Measurements from ENCODE around the gene SEC23IP.
"Not testable (repeated sequence)": the region's sequence is repeated elsewhere in the genome, so short reads cannot be mapped to it uniquely, and the experiment has no call there.

The SEC23IP gene

GRCh38 chr10:119892188-119893065, at the start of gene SEC23IP:
Gene SEC23IP (plus strand): TSS chr10:119892730. CDS start chr10:119892783, 53 bp downstream.
- DNase-seq: peak; percentile 95

GRCh38 chr10:119845656-119846055, 46.9 kb upstream of the SEC23IP start:
- no peak for DNase-seq

DNA sequence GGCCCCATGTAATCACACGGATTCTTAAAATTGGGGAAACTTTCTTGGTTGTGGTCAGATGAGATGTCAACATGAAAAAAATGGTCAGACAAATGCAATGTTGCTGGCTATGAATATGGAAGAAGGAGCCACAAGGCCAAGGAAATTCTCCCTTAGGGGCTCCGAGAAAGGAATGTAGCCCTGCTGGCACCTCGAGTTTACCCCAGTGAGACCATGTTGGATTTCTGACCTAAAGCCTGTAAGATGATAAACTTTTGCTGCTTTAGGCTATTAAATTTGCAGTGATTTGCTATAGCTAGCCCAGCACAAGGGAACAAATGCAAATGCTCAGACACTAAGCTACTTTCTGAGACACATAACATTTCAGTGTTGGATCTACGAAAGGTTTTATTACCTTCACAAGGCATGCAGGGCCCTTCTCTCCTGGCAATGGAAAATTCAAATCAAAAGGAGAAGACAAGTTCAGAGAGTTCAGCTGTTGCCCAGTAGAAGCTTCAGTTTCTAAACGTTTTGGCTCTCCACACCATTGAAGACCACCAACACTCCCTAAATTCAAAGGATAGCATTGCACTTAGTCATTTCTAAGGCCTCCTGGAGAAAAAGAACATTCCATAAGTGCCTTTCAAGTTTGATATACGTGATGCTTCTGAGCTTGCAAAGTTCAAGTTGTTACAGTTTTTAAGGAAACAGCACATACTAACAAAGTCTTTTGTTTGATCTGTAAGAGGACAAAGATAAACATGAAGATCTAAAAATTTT, 43.3 kb upstream of the SEC23IP start:
- DNase-seq: no peak

- DNase-seq: no peak
Observed at GRCh38 chr10:119849944-119850343, 42.6 kb upstream of the SEC23IP start.

DNA sequence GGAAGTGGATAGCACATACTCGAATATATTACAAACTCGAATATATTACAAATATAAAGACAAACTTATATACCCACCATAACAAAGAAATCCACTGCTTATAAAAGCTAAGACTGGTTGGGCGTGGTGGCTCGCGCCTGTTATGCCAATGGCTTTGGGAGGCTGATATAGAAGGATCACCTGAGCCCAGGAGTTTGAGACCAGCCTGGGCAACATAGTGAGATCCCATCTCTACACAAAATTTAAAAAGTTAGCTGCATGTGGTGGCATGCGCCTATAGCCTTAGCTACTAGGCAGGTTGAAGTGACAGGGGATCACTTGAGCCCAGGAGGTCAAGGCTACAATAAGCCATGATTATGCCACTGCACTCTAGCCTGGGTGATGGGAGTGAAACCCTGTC, 40.3 kb upstream of the SEC23IP start:
- DNase-seq: no peak

GRCh38 chr10:119852822-119853221, 39.7 kb upstream of the SEC23IP start:
- no peak for DNase-seq

DNA sequence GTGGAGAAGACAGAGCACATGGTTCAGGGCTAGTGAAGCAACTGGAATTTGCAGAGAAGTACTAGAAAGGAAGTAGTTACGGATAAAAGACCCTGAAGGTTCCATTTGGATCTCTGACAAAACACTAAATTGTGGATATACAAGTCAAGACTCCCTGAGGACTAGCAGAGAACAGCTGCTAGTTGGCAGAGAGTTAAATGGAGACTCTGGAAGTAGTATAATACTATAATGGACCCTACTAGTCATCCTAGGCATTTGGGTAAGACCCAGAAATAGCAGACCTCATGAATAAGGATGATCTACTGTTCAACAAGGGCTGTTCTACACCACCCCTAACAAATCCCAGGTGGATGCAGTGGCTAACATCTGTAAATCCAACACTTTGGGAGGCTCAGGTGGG, 39.0 kb upstream of the SEC23IP start:
- DNase-seq: no peak

GRCh38 chr10:119858063-119858462, 34.5 kb upstream of the SEC23IP start:
- DNase-seq: no peak

- no peak for DNase-seq
Observed at GRCh38 chr10:119859420-119860258, 32.9 kb upstream of the SEC23IP start.

DNA sequence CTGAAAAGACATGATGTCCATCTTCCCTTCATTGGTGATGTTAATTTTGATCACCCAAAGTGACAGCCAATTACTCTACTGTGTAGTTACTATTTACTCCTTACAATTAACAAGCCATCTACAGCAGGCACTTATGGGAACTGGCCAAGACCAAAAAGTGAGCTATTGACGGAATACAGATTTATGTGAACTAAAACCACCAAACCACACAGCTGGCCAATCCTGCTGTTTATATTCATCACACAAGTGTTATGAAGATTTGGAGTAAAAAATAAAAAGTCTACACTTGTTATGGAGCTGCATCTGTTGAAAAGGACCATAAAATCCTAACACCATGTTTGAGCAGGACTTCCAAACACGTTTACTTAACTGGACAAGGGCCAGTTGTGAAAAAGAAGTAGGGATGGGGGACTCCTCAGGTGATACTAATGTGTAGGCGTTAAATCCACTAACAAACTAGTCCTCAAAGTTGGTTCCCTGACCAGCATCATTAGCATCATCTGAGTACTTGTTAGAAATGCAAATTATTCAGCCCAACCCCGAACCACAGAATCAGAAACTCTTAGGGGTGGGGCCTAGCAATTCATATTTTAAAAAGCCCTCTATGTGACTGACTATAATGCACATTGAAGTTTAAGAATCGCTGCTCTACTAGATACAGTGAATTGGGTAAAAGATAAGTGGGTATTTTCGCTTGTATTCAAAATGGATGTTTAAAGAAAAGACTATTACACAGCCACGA, 31.5 kb upstream of the SEC23IP start:
- DNase-seq: no peak

GRCh38 chr10:119862524-119862923, 30.0 kb upstream of the SEC23IP start:
- DNase-seq: no peak

- DNase-seq: no peak
Observed at GRCh38 chr10:119863951-119864565, 28.5 kb upstream of the SEC23IP start.

DNA sequence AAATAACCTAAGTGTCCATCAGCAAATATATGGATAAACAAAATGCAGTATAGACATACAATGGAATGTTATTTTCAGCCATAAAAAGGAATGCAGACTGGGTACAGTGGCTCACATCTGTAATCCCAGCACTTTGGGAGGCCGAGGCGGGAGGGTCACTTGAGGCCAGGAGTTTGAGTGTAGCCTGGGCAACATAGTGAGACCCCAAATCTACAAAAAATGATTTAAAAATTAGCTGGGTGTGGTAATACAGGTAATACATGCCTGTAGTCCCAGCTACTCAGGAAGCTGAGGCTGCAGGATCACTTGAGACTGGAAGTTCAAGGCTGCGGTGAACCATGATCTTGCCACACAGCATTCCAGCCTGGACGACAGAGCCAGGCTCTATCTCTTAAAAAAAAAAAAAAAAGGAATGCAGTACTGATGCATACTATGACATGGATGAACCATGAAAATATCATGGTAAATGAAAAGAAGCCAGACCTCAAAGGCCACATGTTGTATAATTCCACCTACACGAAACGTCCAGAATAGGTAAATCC, 26.8 kb upstream of the SEC23IP start:
- no peak for DNase-seq

DNA sequence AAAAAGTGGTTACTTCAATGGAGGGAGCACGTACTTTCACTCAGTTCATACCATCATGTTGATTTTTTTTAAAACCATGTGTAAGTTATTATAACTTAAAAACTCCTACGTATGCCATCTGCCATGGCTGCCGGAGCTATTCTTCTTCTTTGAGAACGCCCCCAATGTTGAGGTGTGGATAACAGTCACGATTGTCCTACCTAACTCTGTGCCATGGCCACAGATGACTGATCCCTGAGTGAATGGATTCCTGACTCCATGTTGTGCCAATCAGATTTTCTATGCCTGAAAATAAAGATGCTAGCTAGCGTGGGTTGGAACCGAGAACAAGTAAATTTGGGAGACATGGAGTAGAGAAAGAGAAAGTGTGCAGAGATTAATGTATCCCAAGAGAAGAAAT, 25.2 kb upstream of the SEC23IP start:
- DNase-seq: no peak

GRCh38 chr10:119869398-119869797, 23.1 kb upstream of the SEC23IP start:
- DNase-seq: not testable (repeated sequence)

DNA sequence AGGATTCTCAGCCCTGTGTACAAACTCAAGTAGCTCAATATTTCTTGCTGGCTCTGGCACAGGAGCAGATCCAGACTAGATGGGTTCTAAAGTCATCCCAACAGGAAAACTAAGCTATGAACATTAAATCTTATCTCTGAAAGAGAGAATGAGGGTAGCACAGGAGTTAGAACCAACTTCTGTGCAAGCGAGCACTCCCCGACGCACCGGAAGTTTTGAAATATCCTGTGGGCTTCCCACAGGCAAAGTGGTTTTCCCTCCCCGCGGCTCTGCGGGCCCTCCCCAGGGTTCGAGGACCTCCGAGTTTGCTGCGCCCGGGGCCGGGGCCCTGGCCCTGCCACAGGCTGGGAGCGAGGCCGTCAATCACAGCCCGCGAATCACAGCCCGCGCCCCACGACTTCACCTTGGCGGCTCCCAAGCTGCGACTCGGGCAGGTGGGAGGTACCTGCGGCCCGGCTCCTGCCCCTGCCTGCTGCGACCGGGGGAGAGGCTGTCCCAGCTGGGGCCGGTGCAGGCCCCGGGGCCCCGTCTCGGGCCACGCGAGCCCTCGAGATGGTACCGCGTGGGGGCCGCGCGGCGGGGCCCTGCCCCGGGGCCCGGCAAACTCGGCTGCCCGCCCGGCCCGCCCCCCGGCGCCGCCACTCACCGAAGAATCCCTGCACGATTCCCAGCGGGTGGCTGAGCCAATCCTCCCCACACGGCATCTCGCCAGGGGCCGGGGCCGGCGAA, 20.5 kb upstream of the SEC23IP start:
- peak; percentile 59 for DNase-seq

GRCh38 chr10:119872610-119872859, 20.0 kb upstream of the SEC23IP start, which contains the start of gene MCMBP:
Gene MCMBP (minus strand): TSS chr10:119872843. CDS start chr10:119872584, 259 bp downstream.
- DNase-seq: no peak

DNA sequence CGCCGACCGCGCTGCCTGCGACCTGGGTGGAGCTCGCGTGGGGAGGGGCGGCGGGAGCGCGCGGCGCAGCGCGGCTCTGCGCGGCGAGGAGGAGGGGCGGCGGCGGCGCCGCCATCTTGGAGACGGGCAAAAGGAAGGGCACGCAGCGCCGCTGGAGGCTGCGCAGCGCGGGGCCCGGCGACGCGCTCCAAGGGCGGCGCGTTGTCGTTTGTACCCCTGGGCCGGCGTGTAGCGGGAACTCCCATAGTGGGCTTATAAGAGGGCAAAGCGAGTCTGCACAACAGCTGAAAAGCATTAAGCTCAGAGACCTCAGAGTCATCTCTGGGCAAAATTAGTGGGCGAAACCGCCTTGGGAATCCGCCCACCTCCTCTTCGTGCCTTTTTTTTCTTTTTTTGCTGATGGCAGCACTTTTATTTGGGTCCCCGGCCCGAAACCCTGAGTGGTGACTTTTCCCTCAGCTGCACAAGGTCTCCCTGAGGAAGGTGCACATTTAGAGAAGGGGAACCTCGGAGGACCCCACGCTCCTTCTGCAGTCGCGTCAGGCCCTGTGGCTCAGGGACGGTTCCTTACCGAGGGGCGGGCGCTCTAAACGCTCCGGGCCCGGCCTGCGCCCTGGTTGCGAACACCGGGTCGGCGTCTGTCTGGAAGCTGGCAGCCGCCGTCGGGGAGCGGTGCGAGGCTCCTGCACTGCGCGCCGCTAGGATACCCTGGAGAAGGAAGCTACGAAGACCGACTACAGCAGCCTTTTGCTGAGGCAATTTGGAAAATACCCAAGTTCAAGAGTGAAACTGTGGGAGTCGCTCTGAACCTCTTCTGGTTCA, 19.5 kb upstream of the SEC23IP start:
- peak; percentile 94 for DNase-seq

DNA sequence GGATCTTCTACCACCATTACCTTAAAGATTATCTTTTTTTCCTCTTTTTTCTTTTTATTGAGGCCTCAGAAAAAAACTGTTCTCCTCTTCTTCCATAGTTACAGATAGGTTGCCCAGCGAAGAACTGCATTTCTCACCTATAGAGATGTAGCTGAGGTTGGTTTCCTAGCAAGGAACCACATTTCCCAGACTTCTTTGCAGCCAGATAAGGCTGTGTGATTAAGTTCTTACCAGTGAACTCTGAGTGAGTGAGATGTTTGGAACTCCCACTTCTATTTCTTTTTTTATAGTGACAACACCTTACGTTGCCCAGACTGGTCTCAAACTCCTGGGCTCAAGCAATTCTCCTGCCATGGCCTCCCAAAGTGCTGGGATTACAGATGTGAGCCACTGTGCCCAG, 14.0 kb upstream of the SEC23IP start:
- DNase-seq: no peak
